Colonic mucosa (tissue), 4 donors: Measurements from ENCODE around the gene CACNA1D. TPM values are rescaled to one million over a fixed set of nuclear protein-coding genes. Genes with fewer than 3 reads are reported as not detected.

ENCODE experiments used
- DNase-seq: peaks from one replicate; pipeline ENCODE4 v3.0.0-alpha.2; 2020
- H3K27ac ChIP-seq: fragments of 200-600 bp; one replicate; pipeline ENCODE4 v1.8.0; 2021
- H3K27me3 ChIP-seq: fragments of 200-600 bp; one replicate; pipeline ENCODE4 v1.8.0; 2021
- H3K36me3 ChIP-seq: fragments of 200-600 bp; one replicate; pipeline ENCODE4 v1.8.0; 2021
- H3K4me1 ChIP-seq: fragments of 200-600 bp; one replicate; pipeline ENCODE4 v1.8.0; 2021; ENCODE audit warnings: mild to moderate bottlenecking
- H3K4me3 ChIP-seq: fragments of 200-600 bp; one replicate; pipeline ENCODE4 v1.8.0; 2021
- H3K9ac ChIP-seq, 2 donors: one replicate each; pipeline ENCODE4 v1.7.0; 2013; ENCODE audit warnings: control low read depth in 2 of 2, low read depth in 2 of 2, low read length in 2 of 2
- H3K9me3 ChIP-seq: fragments of 200-600 bp; one replicate; pipeline ENCODE4 v1.8.0; 2021
- intact Hi-C: fragments of 100-400 bp; cut with DNase I; formaldehyde crosslinking; loops from one replicate; pipeline ENCODE4 v1.14.1; 2022
- total RNA-seq, 2 donors: library from RNA; stranded (reverse); fragmentation: NEBNext Ultra II Directional in 1 of 2; extraction: Animal tissue kit (Norgen Biotek cat#: 25700) in 1 of 2; gene quantifications; one replicate each; pipeline ENCODE4 v1.2.1, GENCODE V29; 2021
- TF ChIP-seq, protein P1 (sequence below): fragments of 200-600 bp; IDR thresholded peaks from one replicate; pipeline ENCODE4 v1.8.0; 2022; ENCODE audit warnings: antibody characterized with exemption, mild to moderate bottlenecking
- donor health status: healthy.
- donor health status: DM: no; HTN: no; CAD: no.
- donor health status: DM: no; HTN: no; CAD: no.

The CACNA1D gene
- total RNA-seq, 2 donors from 2014 or later, result 9.6 to 17.1 TPM

DNA sequence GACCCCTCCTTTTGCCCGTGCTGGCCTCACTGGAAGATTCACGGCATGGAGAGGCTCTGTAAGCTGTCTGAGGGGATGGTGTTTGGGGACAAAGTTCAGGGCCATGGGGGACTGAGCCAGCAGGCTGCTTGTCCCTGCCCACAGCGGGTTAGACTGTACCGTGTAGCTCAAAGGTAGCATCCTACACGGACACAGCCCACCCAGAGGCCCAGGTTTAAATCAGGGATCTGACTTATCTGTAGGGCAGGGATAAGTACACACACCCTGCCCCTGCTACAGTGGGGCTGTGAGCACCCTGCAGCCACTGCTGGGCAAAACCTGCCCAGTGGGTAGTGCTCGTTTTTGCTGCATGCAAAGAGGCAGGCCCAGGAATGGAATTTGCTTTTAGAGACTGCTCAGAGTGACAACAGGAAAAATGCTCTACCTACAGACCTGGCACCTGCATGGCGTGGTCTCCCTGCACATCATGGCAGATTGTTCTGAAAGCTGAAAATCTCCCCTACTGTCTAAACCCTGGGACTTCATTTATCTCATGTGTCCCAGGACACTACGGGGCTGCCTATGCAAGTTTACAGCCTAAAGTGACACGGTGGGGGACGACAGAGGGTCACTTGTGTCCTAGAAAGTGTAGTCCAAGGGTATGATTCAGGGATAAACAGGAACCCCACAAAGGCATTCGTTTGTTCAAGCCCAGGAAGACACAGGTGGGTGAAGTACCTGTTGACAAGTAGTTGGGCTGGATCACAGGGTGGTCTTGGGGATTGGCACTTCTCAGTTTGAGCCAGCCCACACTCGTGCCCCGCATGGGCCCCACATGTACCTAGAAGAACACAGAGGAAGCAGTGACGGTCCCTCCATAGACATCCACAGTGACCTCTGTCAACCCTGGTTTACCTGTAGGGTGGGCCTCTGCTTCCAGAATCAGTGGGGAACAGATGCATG, 324.1 kb downstream of the CACNA1D start:
- DNase-seq, result no peak
- H3K9ac ChIP-seq, result no peak overlapping the region
- no peaks in the 10 kb centered on the region for H3K27me3 ChIP-seq
- H3K36me3 ChIP-seq, result no peaks in the 10 kb centered on the region
- H3K27ac ChIP-seq, result no peak overlapping the region
- intact Hi-C loops, result no loop called here
- no peaks in the 10 kb centered on the region for H3K9me3 ChIP-seq
- TF ChIP-seq, protein P1, sequence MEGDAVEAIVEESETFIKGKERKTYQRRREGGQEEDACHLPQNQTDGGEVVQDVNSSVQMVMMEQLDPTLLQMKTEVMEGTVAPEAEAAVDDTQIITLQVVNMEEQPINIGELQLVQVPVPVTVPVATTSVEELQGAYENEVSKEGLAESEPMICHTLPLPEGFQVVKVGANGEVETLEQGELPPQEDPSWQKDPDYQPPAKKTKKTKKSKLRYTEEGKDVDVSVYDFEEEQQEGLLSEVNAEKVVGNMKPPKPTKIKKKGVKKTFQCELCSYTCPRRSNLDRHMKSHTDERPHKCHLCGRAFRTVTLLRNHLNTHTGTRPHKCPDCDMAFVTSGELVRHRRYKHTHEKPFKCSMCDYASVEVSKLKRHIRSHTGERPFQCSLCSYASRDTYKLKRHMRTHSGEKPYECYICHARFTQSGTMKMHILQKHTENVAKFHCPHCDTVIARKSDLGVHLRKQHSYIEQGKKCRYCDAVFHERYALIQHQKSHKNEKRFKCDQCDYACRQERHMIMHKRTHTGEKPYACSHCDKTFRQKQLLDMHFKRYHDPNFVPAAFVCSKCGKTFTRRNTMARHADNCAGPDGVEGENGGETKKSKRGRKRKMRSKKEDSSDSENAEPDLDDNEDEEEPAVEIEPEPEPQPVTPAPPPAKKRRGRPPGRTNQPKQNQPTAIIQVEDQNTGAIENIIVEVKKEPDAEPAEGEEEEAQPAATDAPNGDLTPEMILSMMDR, result no peak
- no peak overlapping the region for H3K4me3 ChIP-seq
- H3K4me1 ChIP-seq, result no peaks in the 10 kb centered on the region

DNA sequence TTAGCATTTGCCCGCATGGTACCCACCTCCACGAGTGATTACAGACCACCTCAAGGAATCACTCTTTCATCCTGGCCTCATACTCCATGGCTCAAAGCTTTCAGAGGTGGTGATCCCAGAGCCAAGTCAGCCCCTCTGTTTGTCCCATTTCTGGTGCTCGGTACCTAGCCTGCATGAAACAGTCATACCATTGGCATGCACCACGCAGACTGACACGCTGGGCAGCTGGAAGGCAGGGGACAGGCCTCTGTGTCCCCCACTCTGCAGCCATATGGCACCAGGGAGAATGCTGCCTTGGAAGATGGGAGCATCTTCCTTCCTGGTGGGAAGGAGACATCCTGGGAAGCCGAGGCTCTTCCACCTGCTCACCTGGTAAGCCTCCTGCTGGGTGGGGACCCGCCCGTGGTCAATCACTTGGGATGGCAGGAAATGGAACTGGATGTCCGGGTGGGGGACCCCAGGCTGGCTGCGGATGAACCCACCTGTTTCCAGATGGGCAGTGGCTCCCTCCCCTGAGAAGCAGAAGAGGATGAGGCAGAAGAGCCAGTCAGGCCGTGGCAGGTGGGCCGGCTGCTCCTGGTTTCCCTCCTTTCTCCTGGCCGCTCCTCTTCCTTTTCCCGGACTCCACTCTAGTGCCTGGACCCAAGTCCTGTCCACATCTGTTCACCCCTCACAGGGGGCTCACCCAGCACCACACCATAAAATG, 324.9 kb downstream of the CACNA1D start:
- TF ChIP-seq, protein P1, result no peak
- no peak overlapping the region for H3K27ac ChIP-seq
- no peaks in the 10 kb centered on the region for H3K4me1 ChIP-seq
- H3K4me3 ChIP-seq, result no peak overlapping the region
- intact Hi-C loops, result no loop called here
- no peak for DNase-seq
- no peaks in the 10 kb centered on the region for H3K36me3 ChIP-seq
- no peaks in the 10 kb centered on the region for H3K27me3 ChIP-seq
- no peak overlapping the region for H3K9ac ChIP-seq
- H3K9me3 ChIP-seq, result no peaks in the 10 kb centered on the region

DNA sequence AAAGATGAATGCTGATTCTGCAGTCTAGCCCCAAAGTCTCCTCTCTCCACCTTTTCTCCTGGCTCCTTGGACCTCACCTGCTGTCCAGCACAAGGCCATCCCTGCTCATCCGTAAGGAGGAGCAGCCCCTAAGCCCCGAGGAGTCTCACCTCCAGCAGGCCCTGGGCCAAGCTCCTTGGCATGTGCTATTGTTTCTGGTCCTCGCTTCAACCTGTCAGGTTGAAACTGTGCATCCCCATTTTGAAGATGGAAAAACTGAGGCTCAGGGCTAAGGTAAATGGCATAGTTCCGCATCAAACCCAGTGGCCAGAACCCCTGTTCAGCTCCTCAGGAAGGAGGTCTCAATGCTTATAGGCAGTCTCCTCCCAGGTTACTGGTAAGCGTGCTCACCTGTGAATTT, 325.7 kb downstream of the CACNA1D start:
- H3K9ac ChIP-seq, result no peak overlapping the region
- no peak overlapping the region for H3K4me3 ChIP-seq
- H3K27me3 ChIP-seq, result no peaks in the 10 kb centered on the region
- no peaks in the 10 kb centered on the region for H3K4me1 ChIP-seq
- intact Hi-C loops, result no loop called here
- no peaks in the 10 kb centered on the region for H3K36me3 ChIP-seq
- H3K9me3 ChIP-seq, result no peaks in the 10 kb centered on the region
- TF ChIP-seq, protein P1, result no peak
- no peak for DNase-seq
- H3K27ac ChIP-seq, result no peak overlapping the region

DNA sequence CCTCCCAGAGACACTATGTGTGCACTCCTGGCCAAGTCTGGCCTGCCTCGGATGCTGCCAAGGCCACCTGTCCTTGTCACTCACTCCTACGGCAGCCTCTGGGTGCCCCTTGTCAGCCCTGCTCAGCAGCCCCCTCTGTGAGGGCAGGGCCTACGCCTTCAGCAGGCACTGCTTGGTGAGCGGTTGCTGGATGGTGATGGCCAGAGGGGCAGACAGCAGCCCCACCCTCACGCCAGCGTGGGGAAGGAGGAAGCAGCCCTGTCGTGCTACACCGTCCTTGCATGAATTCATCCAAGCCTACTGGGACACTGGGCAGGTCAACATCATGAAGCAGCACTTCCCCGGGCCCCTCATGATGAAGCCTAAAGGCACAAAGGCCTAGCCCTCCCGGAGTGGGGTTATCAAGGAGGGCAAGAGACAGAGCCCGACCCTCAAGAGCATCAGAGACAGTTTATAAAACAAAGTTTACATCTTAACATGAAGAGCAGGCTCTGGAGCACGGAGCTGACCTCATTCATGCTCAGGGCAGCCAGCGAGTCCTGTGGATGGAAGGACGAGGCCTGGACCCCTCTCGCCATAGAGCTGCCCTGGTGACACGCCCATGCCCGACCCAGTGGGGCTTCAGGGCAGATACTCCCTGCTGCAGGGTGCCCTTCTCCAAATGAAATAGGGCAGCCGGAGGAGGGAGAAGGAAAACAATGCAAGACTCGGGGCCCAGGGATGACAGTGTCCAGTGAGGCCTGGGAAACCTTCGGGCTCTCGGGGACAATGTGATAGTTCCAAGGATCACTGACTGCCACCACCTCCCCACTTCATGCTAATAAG, 326.6 kb downstream of the CACNA1D start:
- no peaks in the 10 kb centered on the region for H3K36me3 ChIP-seq
- no peak overlapping the region for H3K9ac ChIP-seq
- no peak overlapping the region for H3K4me3 ChIP-seq
- intact Hi-C loops, result no loop called here
- H3K9me3 ChIP-seq, result no peaks in the 10 kb centered on the region
- no peaks in the 10 kb centered on the region for H3K4me1 ChIP-seq
- H3K27me3 ChIP-seq, result no peaks in the 10 kb centered on the region
- H3K27ac ChIP-seq, result no peak overlapping the region
- TF ChIP-seq, protein P1, result no peak
- no peak for DNase-seq

DNA sequence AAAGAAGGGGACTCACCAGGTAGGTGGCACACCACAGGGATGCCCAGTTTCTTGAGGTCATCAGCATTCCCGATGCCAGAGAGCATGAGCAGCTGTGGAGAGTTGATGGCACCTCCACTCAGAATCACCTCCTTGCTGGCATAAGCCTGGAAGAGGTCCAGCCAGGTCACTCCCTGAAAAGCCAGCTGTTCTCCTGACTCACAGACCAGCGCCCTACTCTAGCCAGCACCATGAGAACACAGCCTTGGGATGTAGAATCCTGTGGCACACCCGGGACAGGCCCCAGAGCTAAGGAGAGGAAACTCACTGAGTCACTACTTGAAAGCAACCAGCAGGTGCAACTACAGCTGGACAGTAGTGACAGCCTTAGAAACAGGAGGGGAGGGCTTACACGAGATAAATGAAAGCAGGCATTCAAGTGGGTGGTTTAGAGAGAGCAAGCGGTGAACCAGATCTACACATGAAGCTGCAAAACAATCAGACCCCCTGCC, 327.3 kb downstream of the CACNA1D start:
- DNase-seq, result no peak
- H3K9ac ChIP-seq, result no peak overlapping the region
- H3K27me3 ChIP-seq, result no peaks in the 10 kb centered on the region
- no peaks in the 10 kb centered on the region for H3K4me1 ChIP-seq
- H3K27ac ChIP-seq, result no peak overlapping the region
- TF ChIP-seq, protein P1, result no peak
- intact Hi-C loops, result no loop called here
- no peaks in the 10 kb centered on the region for H3K9me3 ChIP-seq
- no peak overlapping the region for H3K4me3 ChIP-seq
- H3K36me3 ChIP-seq, result no peaks in the 10 kb centered on the region
